Adrenal gland (tissue), 12 donors: ENCODE data around the gene OAS2. TPM values are rescaled to one million over a fixed set of nuclear protein-coding genes. Genes with fewer than 3 reads are reported as not detected.
A peak's percentile ranks its signal among the peaks of the same experiment; 100 is the strongest.

Experiments used
- DNase-seq, 7 donors: peaks; one replicate each; pipeline ENCODE4 v3.0.0-alpha.2; 2019 to 2020
- H3K27ac ChIP-seq, 5 donors: fragments of 200-600 bp; sonication (generic) in 4 of 5; 1 replicate in 3 of 5; 2 replicates in 2 of 5; pipeline versions ENCODE4 v1.5.1 to v1.8.0; 2016 to 2020; ENCODE audit warnings: mild to moderate bottlenecking in 1 of 5
- H3K27me3 ChIP-seq: fragments of 200-600 bp; 2 replicates; pipeline ENCODE4 v1.8.0; 2021
- H3K36me3 ChIP-seq, 2 donors: fragments of 200-600 bp; replicated peaks in 1 of 2; 1 replicate in 1 of 2; 2 replicates in 1 of 2; pipeline versions ENCODE4 v1.5.1 to v1.8.0; 2018 to 2022
- H3K4me1 ChIP-seq, 2 donors: fragments of 200-600 bp; replicated peaks in 1 of 2; 1 replicate in 1 of 2; 2 replicates in 1 of 2; pipeline versions ENCODE4 v1.5.1 to v1.8.0; 2018 to 2021
- H3K4me3 ChIP-seq, 4 donors: fragments of 200-600 bp; sonication (generic) in 3 of 4; one replicate each; pipeline ENCODE4 v1.5.1; 2016 to 2018
- H3K9me3 ChIP-seq, 3 donors: fragments of 200-600 bp; sonication (generic) in 1 of 3; replicated peaks in 1 of 3; 1 replicate in 2 of 3; 2 replicates in 1 of 3; pipeline versions ENCODE4 v1.5.1 to v1.8.0; 2016 to 2021
- POLR2A ChIP-seq, 2 donors: fragments of 450-650 bp; IDR thresholded peaks; one replicate each; pipeline ENCODE4 v1.6.1; 2017; ENCODE audit warnings: antibody characterized with exemption in 2 of 2, mild to moderate bottlenecking in 2 of 2, moderate library complexity in 1 of 2
- WGBS, 4 donors: extraction: QIAGEN DNeasy Blood & Tissue Kit in 2 of 4; methylation state at CpG; one replicate each; pipeline versions ENCODE4 v1.1.5 to v1.1.7; 2013 to 2017; 5-methylcytosine and 5-hydroxymethylcytosine counted together
- intact Hi-C, 2 donors: fragments of 100-400 bp; cut with DNase I; formaldehyde crosslinking; loops; one replicate each; pipeline versions ENCODE4 v1.14.1 to v1.15.0; 2022 to 2023
- polyA plus RNA-seq, 3 donors: library from polyadenylated mRNA; stranded (reverse); fragments of 200-250 nt in 2 of 3; fragments of 350-450 nt in 1 of 3; fragmentation: Illumina TruSeq in 1 of 3; extraction: RNeasy Lipid Tissue Mini Kit (QIAGEN cat#74804) in 1 of 3; gene quantifications; one replicate each; pipeline ENCODE4 v1.2.3, GENCODE V29; 2013 to 2014
- total RNA-seq, 9 donors: library from RNA; depleted of rRNA in 4 of 9; stranded (reverse); fragments of >200 nt in 4 of 9; fragments of 120-200 nt in 1 of 9; fragmentation: NEBNext Ultra II Directional in 1 of 9; extraction: Animal tissue kit (Norgen Biotek cat#: 25700) in 1 of 9; gene quantifications; one replicate each; pipeline versions ENCODE4 v1.1.0 to v1.2.4, GENCODE V29; 2013 to 2023
- TF ChIP-seq, protein P1 (sequence below), 6 experiments: fragments of 450-650 bp in 4 of 6; fragments of 200-600 bp in 2 of 6; sonication (generic) in 1 of 6; IDR thresholded peaks; 1 replicate in 5 of 6; 2 replicates in 1 of 6; pipeline versions ENCODE4 v1.5.1 to v1.8.0; 2016 to 2021; ENCODE audit warnings: antibody characterized with exemption in 6 of 6, mild to moderate bottlenecking in 2 of 6, moderate library complexity in 1 of 6
- donor health status: healthy with polysubstance abuse.
- donor health status: Bipolar disorder and iron deficiency.
- donor health status: DM: yes; HTN: yes; CAD: no.
- donor health status: DM: no; HTN: no; CAD: no.
- donor health status: DM: no; HTN: no; CAD: no.
- donor health status: DM: yes; HTN: yes; CAD: no.

Gene OAS2
- total and polyA plus RNA-seq, 12 donors, result 2.5 to 30.4 (median 8.5) TPM

DNA sequence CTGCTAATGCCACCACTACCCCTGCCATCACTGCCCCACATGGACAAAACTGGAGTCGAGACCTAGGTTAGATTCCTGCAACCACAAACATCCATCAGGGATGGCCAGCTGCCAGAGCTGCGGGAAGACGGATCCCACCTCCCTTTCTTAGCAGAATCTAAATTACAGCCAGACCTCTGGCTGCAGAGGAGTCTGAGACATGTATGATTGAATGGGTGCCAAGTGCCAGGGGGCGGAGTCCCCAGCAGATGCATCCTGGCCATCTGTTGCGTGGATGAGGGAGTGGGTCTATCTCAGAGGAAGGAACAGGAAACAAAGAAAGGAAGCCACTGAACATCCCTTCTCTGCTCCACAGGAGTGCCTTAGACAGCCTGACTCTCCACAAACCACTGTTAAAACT is 7.1 kb upstream of the OAS2 start:
- DNase-seq, result peak in 5 of 7 donors; percentile 33 to 70 (median 54)
- H3K4me3 ChIP-seq, result no peak overlapping the region
- H3K9me3 ChIP-seq, result no peaks in the 10 kb centered on the region
- no peaks in the 10 kb centered on the region for H3K27me3 ChIP-seq
- intact Hi-C loops, result no loop called here
- TF ChIP-seq, protein P1, sequence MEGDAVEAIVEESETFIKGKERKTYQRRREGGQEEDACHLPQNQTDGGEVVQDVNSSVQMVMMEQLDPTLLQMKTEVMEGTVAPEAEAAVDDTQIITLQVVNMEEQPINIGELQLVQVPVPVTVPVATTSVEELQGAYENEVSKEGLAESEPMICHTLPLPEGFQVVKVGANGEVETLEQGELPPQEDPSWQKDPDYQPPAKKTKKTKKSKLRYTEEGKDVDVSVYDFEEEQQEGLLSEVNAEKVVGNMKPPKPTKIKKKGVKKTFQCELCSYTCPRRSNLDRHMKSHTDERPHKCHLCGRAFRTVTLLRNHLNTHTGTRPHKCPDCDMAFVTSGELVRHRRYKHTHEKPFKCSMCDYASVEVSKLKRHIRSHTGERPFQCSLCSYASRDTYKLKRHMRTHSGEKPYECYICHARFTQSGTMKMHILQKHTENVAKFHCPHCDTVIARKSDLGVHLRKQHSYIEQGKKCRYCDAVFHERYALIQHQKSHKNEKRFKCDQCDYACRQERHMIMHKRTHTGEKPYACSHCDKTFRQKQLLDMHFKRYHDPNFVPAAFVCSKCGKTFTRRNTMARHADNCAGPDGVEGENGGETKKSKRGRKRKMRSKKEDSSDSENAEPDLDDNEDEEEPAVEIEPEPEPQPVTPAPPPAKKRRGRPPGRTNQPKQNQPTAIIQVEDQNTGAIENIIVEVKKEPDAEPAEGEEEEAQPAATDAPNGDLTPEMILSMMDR (IDR thresholded peaks at IDR 0.05), result no peak
- TF ChIP-seq POLR2A (IDR thresholded peaks at IDR 0.05), result no peak
- no peaks in the 10 kb centered on the region for H3K4me1 ChIP-seq
- WGBS, 4 donors, result 63 to 66% (median 65%) methylated on average over 4 to 5 of the region's 5 CpGs
- no peaks in the 10 kb centered on the region for H3K36me3 ChIP-seq
- H3K27ac ChIP-seq, result no peak overlapping the region

DNA sequence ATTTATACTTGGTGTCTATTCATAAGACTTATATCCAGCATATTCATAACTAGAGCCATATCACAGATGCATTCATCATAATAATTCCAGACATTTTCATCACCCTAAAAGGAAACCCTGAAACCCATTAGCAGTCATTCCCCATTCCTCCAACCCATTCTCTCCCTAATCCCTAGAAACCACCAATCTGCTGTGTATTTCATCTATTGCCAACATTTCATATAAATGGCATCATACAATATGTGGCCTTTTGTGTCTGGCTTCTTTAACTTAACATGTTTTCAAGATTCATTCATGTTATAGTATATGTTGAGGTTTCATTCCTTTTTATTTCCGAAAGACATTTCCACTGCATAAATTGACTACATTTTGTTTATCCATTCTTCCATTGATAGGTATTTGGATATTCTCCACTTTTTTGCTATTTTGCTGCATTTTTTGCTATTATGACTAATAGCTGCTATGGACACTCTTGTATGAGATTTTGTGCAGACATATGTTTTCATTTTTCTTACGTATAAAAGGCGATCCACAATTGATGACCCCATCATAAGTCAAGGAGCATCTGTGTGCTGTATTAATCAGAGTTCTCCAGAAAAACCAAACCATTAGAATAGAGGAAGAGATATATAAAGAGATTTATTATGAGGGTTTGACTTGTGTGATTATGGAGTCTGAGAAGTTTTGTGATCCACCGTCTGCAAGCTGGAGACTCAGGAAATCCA is 5.1 kb upstream of the OAS2 start:
- 73 to 79% (median 76%) methylated on average over 4 of the region's 4 CpGs for WGBS, 4 donors
- H3K36me3 ChIP-seq, result no peaks in the 10 kb centered on the region
- H3K27ac ChIP-seq, result no peak overlapping the region
- H3K9me3 ChIP-seq, result no peaks in the 10 kb centered on the region
- no peaks in the 10 kb centered on the region for H3K27me3 ChIP-seq
- no peak for DNase-seq
- intact Hi-C loops, result no loop called here
- peak overlapping the region in 1 of 4 donors; percentile 18 for H3K4me3 ChIP-seq
- H3K4me1 ChIP-seq, result peaks cover 0 to 5% of the 10 kb centered on the region in 2 donors
- TF ChIP-seq, protein P1 (IDR thresholded peaks at IDR 0.05), result no peak
- TF ChIP-seq POLR2A (IDR thresholded peaks at IDR 0.05), result no peak

DNA sequence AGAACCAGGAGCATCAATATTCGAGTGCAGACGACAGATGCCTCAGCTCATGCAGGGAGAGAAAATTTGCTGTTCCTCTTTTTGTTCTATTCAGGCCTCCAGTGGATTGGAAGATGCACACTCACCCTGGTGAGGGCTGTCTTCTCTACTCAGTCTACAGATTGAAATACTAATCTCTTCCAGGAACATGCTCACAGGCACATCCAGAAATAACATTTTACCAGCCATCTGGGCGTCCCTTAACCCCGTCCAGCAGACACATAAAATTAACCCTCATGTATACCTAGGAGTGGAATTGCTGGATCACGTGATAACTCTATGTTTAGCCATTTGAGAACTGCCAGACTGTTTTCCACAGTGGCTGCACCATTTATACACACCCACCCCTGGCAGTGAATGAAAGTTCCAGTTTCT is 4.5 kb upstream of the OAS2 start:
- H3K4me1 ChIP-seq, result peaks cover 0 to 5% of the 10 kb centered on the region in 2 donors
- H3K27ac ChIP-seq, result no peak overlapping the region
- no peaks in the 10 kb centered on the region for H3K27me3 ChIP-seq
- no peaks in the 10 kb centered on the region for H3K36me3 ChIP-seq
- DNase-seq, result no peak
- intact Hi-C loops, result no loop called here
- H3K9me3 ChIP-seq, result no peaks in the 10 kb centered on the region
- WGBS, 4 donors, result 37 to 41% (median 40%) methylated on average over 5 of the region's 5 CpGs
- no peak overlapping the region for H3K4me3 ChIP-seq
- TF ChIP-seq POLR2A (IDR thresholded peaks at IDR 0.05), result no peak
- TF ChIP-seq, protein P1 (IDR thresholded peaks at IDR 0.05), result no peak

DNA sequence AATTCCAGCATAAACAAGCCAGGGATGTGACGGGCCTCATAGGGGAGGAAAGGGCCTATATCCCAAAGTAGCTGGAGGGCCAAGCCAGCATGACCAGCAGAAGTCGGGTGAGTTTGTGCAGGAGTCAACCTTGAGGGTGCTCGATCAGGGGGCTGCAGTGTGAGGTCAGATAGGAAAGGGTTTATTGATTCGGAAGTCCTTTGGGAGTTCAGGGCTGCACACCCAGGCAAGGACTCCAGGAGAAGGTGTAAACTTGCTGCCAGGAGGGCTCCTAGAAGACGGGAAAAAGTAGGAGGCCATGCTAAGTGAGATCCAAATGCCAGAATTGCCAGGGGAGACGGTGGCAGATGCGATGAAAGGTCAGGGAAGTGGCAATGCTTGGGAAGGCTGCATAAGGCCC is 3.4 kb upstream of the OAS2 start:
- Histone ChIP-seq H3K36me3 (no peaks in the 10 kb centered on the region), H3K27me3 (no peaks in the 10 kb centered on the region), H3K4me1 (peaks cover 0 to 5% of the 10 kb centered on the region in 2 donors), H3K27ac (no peak overlapping the region), H3K9me3 (no peaks in the 10 kb centered on the region), H3K4me3 (no peak overlapping the region)
- TF ChIP-seq, protein P1 (IDR thresholded peaks at IDR 0.05), result no peak
- no peak for TF ChIP-seq POLR2A (IDR thresholded peaks at IDR 0.05)
- intact Hi-C loops, result no loop called here
- DNase-seq, result no peak
- WGBS, 4 donors, result 88 to 92% (median 90%) methylated on average over 7 of the region's 7 CpGs
